WTC11 (cell line): ENCODE results near the gene CLECL1. TPM values are rescaled to one million over a fixed set of nuclear protein-coding genes. Genes with fewer than 3 reads are reported as not detected.

Source experiments
- ATAC-seq: fragments of 200-7000 bp; cut with Tn5 transposase; 2 replicates; pipeline ENCODE4 v1.10.0; 2021; ENCODE audit warnings: mild to moderate bottlenecking, moderate library complexity
- CTCF ChIA-PET: fragments of 300-600 bp; sonication (Branson Sonifier 250); formaldehyde crosslinking; loops from one replicate; lab custom pipeline; 2021; ENCODE audit warnings: antibody characterized with exemption; lab: Charles Lee
- POLR2A ChIA-PET: fragments of 350-600 bp; sonication (Branson Sonifier 250); formaldehyde crosslinking; loops from one replicate; lab custom pipeline; 2021; ENCODE audit warnings: antibody characterized with exemption; lab: Charles Lee
- DNase-seq: peaks from one replicate; pipeline ENCODE4 v3.0.0; 2021; ENCODE audit warnings: low spot score
- H3K27ac Mint-ChIP-seq: 2 replicates; pipeline ENCODE4 v1.8.0; 2021; ENCODE audit warnings: mixed read lengths
- H3K27me3 Mint-ChIP-seq: 2 replicates; pipeline ENCODE4 v1.8.0; 2021; ENCODE audit warnings: low read depth, mild to moderate bottlenecking, moderate library complexity, mixed read lengths
- H3K36me3 Mint-ChIP-seq: 2 replicates; pipeline ENCODE4 v1.8.0; 2021; ENCODE audit warnings: mixed read lengths
- H3K4me1 Mint-ChIP-seq: 2 replicates; pipeline ENCODE4 v1.8.0; 2022; ENCODE audit warnings: mixed read lengths
- H3K4me3 Mint-ChIP-seq: 2 replicates; pipeline ENCODE4 v1.8.0; 2021; ENCODE audit warnings: mild to moderate bottlenecking, moderate library complexity, mixed read lengths
- H3K9me3 Mint-ChIP-seq: 2 replicates; pipeline ENCODE4 v1.8.0; 2021; ENCODE audit warnings: mixed read lengths
- ATF2 ChIP-seq: sonication (generic); formaldehyde crosslinking; IDR thresholded peaks from 2 replicates; pipeline ENCODE4 v1.8.1; 2022; ENCODE audit warnings: low read depth, missing genetic modification reagents, borderline replicate concordance
- CDX4 ChIP-seq: fragments of 250-450 bp; sonication (Bioruptor Pico); IDR thresholded peaks from 2 replicates; pipeline ENCODE4 v1.9.0; 2021; ENCODE audit warnings: moderate library complexity, mild to moderate bottlenecking, inconsistent platforms, borderline replicate concordance
- E2F4 ChIP-seq: sonication (generic); formaldehyde crosslinking; IDR thresholded peaks from 2 replicates; pipeline ENCODE4 v1.8.1; 2022; ENCODE audit warnings: low read depth, mild to moderate bottlenecking, moderate library complexity, missing genetic modification reagents, borderline replicate concordance
- E2F5 ChIP-seq: sonication (generic); formaldehyde crosslinking; IDR thresholded peaks from 2 replicates; pipeline ENCODE4 v1.8.1; 2022; ENCODE audit warnings: mild to moderate bottlenecking, moderate library complexity, missing genetic modification reagents
- EMX1 ChIP-seq: fragments of 250-450 bp; sonication (Bioruptor Pico); IDR thresholded peaks from 2 replicates; pipeline ENCODE4 v1.8.0; 2021; ENCODE audit warnings: mild to moderate bottlenecking
- ESRRA ChIP-seq: sonication (generic); formaldehyde crosslinking; IDR thresholded peaks from 2 replicates; pipeline ENCODE4 v1.8.1; 2022; ENCODE audit warnings: mild to moderate bottlenecking, missing genetic modification reagents, borderline replicate concordance
- FOXJ3 ChIP-seq: sonication (generic); formaldehyde crosslinking; IDR thresholded peaks from 2 replicates; pipeline ENCODE4 v1.9.0; 2021; ENCODE audit warnings: missing genetic modification reagents, mild to moderate bottlenecking, borderline replicate concordance
- GRHL2 ChIP-seq: fragments of 250-450 bp; sonication (Bioruptor Pico); IDR thresholded peaks from 2 replicates; pipeline ENCODE4 v1.8.0; 2022; ENCODE audit warnings: mild to moderate bottlenecking, moderate library complexity; ENCODE audit not compliant: insufficient replicate concordance, severe bottlenecking
- IRF1 ChIP-seq: sonication (generic); formaldehyde crosslinking; IDR thresholded peaks from 2 replicates; pipeline ENCODE4 v1.8.0; 2023; ENCODE audit warnings: missing genetic modification reagents
- MXD4 ChIP-seq: fragments of 250-450 bp; sonication (Bioruptor Pico); IDR thresholded peaks from 2 replicates; pipeline ENCODE4 v1.8.0; 2021; ENCODE audit warnings: mild to moderate bottlenecking, moderate library complexity, borderline replicate concordance
- MYBL2 ChIP-seq: sonication (generic); formaldehyde crosslinking; IDR thresholded peaks from 2 replicates; pipeline ENCODE4 v1.8.1; 2023; ENCODE audit warnings: mild to moderate bottlenecking, moderate library complexity, missing genetic modification reagents
- PRRX2 ChIP-seq: fragments of 250-450 bp; sonication (Bioruptor Pico); IDR thresholded peaks from 2 replicates; pipeline ENCODE4 v1.8.0; 2021; ENCODE audit warnings: mild to moderate bottlenecking
- RELA ChIP-seq: sonication (generic); formaldehyde crosslinking; IDR thresholded peaks from 2 replicates; pipeline ENCODE4 v1.8.1; 2022; ENCODE audit warnings: missing genetic modification reagents, mild to moderate bottlenecking, borderline replicate concordance
- TEAD4 ChIP-seq: sonication (generic); formaldehyde crosslinking; IDR thresholded peaks from 2 replicates; pipeline ENCODE4 v1.8.0; 2022; ENCODE audit warnings: mild to moderate bottlenecking, missing genetic modification reagents
- USF1 ChIP-seq: sonication (generic); formaldehyde crosslinking; IDR thresholded peaks from 2 replicates; pipeline ENCODE4 v1.8.0; 2022; ENCODE audit warnings: mild to moderate bottlenecking, missing genetic modification reagents
- ZBTB43 ChIP-seq: sonication (generic); formaldehyde crosslinking; IDR thresholded peaks from 2 replicates; pipeline ENCODE4 v1.8.1; 2023; ENCODE audit warnings: mild to moderate bottlenecking, missing genetic modification reagents
- ZMAT4 ChIP-seq: fragments of 250-450 bp; sonication (Bioruptor Pico); IDR thresholded peaks from 2 replicates; pipeline ENCODE4 v1.9.0; 2021; ENCODE audit warnings: mild to moderate bottlenecking
- ZNF138 ChIP-seq: sonication (generic); formaldehyde crosslinking; conservative IDR thresholded peaks from 2 replicates; pipeline ENCODE4 v1.8.1; 2022; ENCODE audit warnings: mild to moderate bottlenecking, moderate library complexity, missing genetic modification reagents
- ZNF232 ChIP-seq: sonication (generic); formaldehyde crosslinking; IDR thresholded peaks from 2 replicates; pipeline ENCODE4 v1.8.0; 2022; ENCODE audit warnings: mild to moderate bottlenecking, missing genetic modification reagents
- ZNF512 ChIP-seq: sonication (generic); formaldehyde crosslinking; IDR thresholded peaks from 2 replicates; pipeline ENCODE4 v1.8.1; 2022; ENCODE audit warnings: missing genetic modification reagents, borderline replicate concordance
- total RNA-seq: library from RNA; stranded (reverse); gene quantifications from 3 replicates; pipeline ENCODE4 v1.2.3, GENCODE V29; 2021

Gene CLECL1
- total RNA-seq, 1 experiment from 2014 or later = not detected

- POLR2A ChIA-PET = no interaction called here
- no peaks in the 10 kb centered on the region for H3K36me3 Mint-ChIP-seq
- CTCF ChIA-PET = no interaction called here
- H3K4me1 Mint-ChIP-seq = peaks cover 15% of the 10 kb centered on the region
- H3K9me3 Mint-ChIP-seq = no peaks in the 10 kb centered on the region
- DNase-seq = no peak
- ATAC-seq = no peak
- H3K27me3 Mint-ChIP-seq = no peaks in the 10 kb centered on the region
- no peak overlapping the region for H3K4me3 Mint-ChIP-seq
- no peak overlapping the region for H3K27ac Mint-ChIP-seq
- TF ChIP-seq CDX4 (CRISPR knock-in tag) = no peak
- TF ChIP-seq PRRX2 (CRISPR knock-in tag) = no peak
- no peak for TF ChIP-seq FOXJ3 (CRISPR knock-in tag)
- no peak for TF ChIP-seq RELA (CRISPR knock-in tag)
- TF ChIP-seq ZNF512 (CRISPR knock-in tag) = no peak
- TF ChIP-seq GRHL2 (CRISPR knock-in tag) = no peak
- TF ChIP-seq, all 79 proteins: peak for 0
Measured at GRCh38 chr12:9763025-9763424, 30.1 kb upstream of the CLECL1 start.

- DNase-seq = no peak
- CTCF ChIA-PET = no interaction called here
- POLR2A ChIA-PET = no interaction called here
- H3K27ac Mint-ChIP-seq = no peak overlapping the region
- peaks cover 15% of the 10 kb centered on the region for H3K4me1 Mint-ChIP-seq
- no peak for ATAC-seq
- no peaks in the 10 kb centered on the region for H3K9me3 Mint-ChIP-seq
- H3K4me3 Mint-ChIP-seq = no peak overlapping the region
- no peak for TF ChIP-seq MXD4
- TF ChIP-seq TEAD4 (CRISPR knock-in tag) = no peak
- TF ChIP-seq ZNF232 (CRISPR knock-in tag) = no peak
- no peak for TF ChIP-seq ZNF138
- no peak for TF ChIP-seq ATF2 (CRISPR knock-in tag)
- TF ChIP-seq USF1 (CRISPR knock-in tag) = no peak
- no peaks in the 10 kb centered on the region for H3K36me3 Mint-ChIP-seq
- H3K27me3 Mint-ChIP-seq = no peaks in the 10 kb centered on the region
Measured at GRCh38 chr12:9762369-9762768, 29.5 kb upstream of the CLECL1 start.

GRCh38 chr12:9761419-9761781, 28.5 kb upstream of the CLECL1 start:
- ATAC-seq = no peak
- H3K36me3 Mint-ChIP-seq = no peaks in the 10 kb centered on the region
- ChIA-PET POLR2A (no interaction called here), CTCF (interaction anchor here (1.5 to 2.2 kb wide), 3 partner anchors 11 to 36 kb away, joined by 5 to 13 read pairs (median 6); no protein-coding TSS in a partner anchor)
- H3K4me3 Mint-ChIP-seq = no peak overlapping the region
- DNase-seq = no peak
- H3K27ac Mint-ChIP-seq = no peak overlapping the region
- H3K9me3 Mint-ChIP-seq = no peaks in the 10 kb centered on the region
- H3K4me1 Mint-ChIP-seq = peaks cover 15% of the 10 kb centered on the region
- H3K27me3 Mint-ChIP-seq = no peaks in the 10 kb centered on the region
- TF ChIP-seq ZMAT4 (CRISPR knock-in tag) (no peak), MYBL2 (no peak), FOXJ3 (CRISPR knock-in tag) (no peak), ESRRA (no peak), MXD4 (no peak), ZBTB43 (no peak), RELA (CRISPR knock-in tag) (no peak), E2F5 (CRISPR knock-in tag) (no peak), USF1 (CRISPR knock-in tag) (no peak), EMX1 (no peak), IRF1 (no peak), E2F4 (CRISPR knock-in tag) (no peak)
